Epithelial cell of esophagus (primary cell): Measurements from ENCODE around the gene RCAN1.
"Not testable (repeated sequence)": the region's sequence is repeated elsewhere in the genome, so short reads cannot be mapped to it uniquely, and the experiment has no call there.

Experiments used
- DNase-seq: peaks from one replicate; pipeline ENCODE4 v3.0.0; 2010; ENCODE audit warnings: low read depth
- H3K4me3 ChIP-seq: 2 replicates; pipeline ENCODE4 v1.5.1; 2011; ENCODE audit warnings: mild to moderate bottlenecking, low read length, control low read depth
- TF ChIP-seq, protein P1 (sequence below): IDR thresholded peaks from 2 replicates; pipeline ENCODE4 v1.5.1; 2011; ENCODE audit warnings: low read depth, mild to moderate bottlenecking, low read length, control low read depth, inconsistent platforms; ENCODE audit not compliant: insufficient read depth; ENCODE audit errors: missing control alignments

RCAN1 gene

DNA sequence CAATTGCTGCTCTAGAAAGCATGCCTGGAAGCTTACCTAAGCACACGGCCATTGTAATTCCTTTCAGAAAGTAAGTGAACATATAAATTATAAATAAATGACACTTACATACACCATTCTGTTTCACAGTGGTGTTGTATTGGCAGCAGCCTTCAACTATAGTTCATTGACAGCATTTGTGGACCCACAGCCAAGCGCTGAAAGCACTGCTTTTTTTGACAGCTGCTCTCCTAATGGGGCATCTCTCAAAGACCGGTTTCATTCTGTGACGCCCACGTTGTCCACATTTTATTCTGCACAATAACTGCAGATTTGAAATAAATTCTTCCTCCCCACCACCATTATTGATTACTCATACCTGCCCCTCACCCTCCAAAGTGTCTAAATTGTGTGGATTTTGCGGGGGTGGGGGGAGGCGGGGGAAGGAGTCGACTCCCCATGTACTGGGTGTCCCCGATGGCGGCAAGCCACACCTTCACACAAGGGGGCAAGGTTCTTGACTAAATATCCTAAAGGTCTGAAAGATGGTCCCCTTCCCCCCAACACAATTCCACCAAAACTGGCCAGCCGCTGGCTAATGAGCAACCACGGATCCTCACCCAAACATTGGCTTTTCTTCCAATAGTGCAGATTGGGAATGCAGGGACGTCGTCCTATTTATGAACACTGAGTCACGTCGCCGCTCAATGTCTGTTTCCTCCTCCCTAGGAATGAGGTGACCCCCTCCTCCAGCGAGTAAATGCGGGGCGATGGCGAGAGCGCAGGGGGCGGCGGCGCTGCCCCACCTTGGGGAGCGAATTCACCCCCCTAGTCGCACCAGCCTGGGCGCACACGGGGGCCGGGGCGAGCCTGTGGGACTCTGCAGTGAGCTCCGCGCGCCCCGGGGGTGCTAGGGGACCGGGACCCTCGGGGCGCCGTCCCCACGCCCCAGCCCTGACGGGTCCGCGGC lies 960 bp downstream of the RCAN1 start:
- DNase-seq, result peak; percentile 26

DNA sequence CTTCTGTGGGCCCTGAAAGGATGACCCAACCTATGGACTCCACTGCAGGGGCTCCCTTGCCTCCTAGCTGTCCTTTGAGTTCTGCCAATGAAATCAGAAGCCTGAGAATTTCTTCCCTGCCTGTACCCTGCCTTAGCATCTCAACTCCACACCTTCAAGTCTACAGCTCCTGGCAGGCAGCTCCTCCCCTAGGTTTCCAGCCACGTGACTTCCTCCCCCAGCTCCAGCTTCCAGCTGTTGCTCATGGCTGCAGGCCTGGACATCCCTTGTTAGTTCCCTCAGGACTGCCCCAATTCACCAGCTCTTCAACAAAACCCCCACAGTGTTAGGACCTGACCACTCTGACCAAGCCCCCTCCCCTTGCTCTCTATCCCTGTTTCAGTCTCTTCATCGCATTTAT lies 2.4 kb downstream of the RCAN1 start:
- TF ChIP-seq, protein P1, sequence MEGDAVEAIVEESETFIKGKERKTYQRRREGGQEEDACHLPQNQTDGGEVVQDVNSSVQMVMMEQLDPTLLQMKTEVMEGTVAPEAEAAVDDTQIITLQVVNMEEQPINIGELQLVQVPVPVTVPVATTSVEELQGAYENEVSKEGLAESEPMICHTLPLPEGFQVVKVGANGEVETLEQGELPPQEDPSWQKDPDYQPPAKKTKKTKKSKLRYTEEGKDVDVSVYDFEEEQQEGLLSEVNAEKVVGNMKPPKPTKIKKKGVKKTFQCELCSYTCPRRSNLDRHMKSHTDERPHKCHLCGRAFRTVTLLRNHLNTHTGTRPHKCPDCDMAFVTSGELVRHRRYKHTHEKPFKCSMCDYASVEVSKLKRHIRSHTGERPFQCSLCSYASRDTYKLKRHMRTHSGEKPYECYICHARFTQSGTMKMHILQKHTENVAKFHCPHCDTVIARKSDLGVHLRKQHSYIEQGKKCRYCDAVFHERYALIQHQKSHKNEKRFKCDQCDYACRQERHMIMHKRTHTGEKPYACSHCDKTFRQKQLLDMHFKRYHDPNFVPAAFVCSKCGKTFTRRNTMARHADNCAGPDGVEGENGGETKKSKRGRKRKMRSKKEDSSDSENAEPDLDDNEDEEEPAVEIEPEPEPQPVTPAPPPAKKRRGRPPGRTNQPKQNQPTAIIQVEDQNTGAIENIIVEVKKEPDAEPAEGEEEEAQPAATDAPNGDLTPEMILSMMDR, result no peak

More for the DNA sequence above, 960 bp downstream of the RCAN1 start:
- H3K4me3 ChIP-seq, result peak overlapping the region; percentile 68
- TF ChIP-seq, protein P1, result no peak

GRCh38 chr21:34612056-34612455 lies 2.9 kb downstream of the RCAN1 start:
- no peak overlapping the region for H3K4me3 ChIP-seq
- TF ChIP-seq, protein P1, result no peak
- no peak for DNase-seq

More for the DNA sequence above, 2.4 kb downstream of the RCAN1 start:
- H3K4me3 ChIP-seq, result no peak overlapping the region
- peak; percentile 8 for DNase-seq

DNA sequence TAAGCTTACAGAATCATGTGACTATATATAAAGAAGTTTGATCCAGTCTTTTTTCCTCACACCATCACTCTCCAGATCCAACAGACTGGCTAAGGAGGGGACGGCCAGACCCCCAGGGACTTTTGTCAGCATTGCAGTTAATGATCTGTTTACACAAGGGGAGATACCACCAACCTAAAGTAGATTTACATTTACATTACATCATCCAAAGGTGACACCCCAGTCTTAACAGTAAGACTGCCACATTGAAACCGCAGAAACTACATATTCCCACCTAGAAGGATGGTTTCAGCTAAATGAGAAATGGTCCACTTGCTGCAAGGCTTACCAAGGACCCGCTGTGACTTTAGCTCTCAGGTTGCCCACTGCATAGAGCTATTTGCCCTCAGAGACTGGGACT lies 3.4 kb downstream of the RCAN1 start:
- H3K4me3 ChIP-seq, result no peak overlapping the region
- TF ChIP-seq, protein P1, result no peak
- DNase-seq, result no peak

GRCh38 chr21:34609933-34610549 lies 4.9 kb downstream of the RCAN1 start:
- TF ChIP-seq, protein P1, result no peak
- no peak overlapping the region for H3K4me3 ChIP-seq
- DNase-seq, result no peak

DNA sequence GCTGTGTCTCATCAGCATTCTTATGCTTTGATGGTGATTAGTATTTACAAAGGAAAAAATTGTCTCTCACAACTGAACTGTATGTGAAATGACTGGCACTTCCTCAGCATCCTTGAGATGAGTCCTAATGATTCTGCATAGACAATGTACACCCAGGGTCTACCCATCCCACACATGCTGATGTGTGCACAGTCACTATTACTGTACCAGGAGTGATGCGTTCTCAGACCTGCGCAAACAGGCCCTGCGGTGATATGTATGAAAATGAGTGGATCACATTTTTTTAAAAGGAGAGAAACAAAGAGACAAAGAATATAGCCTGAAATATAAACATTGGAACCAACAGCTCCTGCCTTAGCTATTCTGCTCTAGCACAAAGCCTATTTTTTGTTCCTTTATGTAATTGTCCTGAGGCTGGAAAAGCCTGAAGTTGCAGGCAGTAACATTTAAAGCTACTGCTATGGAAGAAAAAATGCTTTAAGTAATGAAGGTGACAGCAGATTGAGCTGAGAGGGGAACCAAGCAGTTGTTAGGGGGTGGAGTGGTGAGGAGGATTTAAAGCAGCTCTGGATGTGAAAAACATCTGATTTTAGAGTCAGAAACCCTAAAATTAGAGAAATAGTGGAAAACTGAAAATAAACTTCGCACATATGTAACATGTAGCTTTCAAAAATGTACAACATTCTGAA lies 5.5 kb downstream of the RCAN1 start:
- peak; percentile 84 for DNase-seq
- H3K4me3 ChIP-seq, result no peak overlapping the region
- TF ChIP-seq, protein P1, result no peak

DNA sequence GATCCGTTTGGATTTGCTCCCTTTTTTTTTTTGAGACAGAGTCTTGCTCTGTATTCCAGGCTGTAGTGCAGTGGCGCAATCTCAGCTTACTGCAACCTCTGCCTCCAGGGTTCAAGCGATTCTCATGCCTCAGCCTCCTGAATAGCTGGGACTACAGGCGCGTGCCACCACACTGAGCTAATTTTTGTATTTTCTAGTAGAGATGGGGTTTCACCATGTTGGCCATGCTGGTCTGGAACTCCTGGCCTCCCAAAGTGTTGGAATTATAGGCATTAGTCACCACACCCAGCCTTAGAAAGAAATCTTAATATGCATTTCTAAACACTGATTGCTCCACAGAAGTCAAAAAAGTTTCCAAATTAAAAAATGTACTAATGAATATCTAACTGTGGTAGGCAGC lies 7.5 kb downstream of the RCAN1 start:
- DNase-seq, result not testable (repeated sequence)

More for the DNA sequence above, 7.5 kb downstream of the RCAN1 start:
- H3K4me3 ChIP-seq, result not testable (repeated sequence)
